NCI-H460 (cell line): ENCODE results near the gene UNC119. TPM values are rescaled to one million over a fixed set of nuclear protein-coding genes. Genes with fewer than 3 reads are reported as not detected.
"Not testable (repeated sequence)": the region's sequence is repeated elsewhere in the genome, so short reads cannot be mapped to it uniquely, and the experiment has no call there.

ENCODE experiments used
- DNase-seq: peaks from one replicate; pipeline ENCODE4 v3.0.0-alpha.2; 2016; ENCODE audit warnings: low read depth; ENCODE audit errors: extremely low read depth
- total RNA-seq: library from RNA; depleted of rRNA; stranded (reverse); fragments of >200 nt; shearing (Covaris generic); gene quantifications from 2 replicates; pipeline ENCODE4 v1.2.3, GENCODE V29; 2014

The UNC119 gene
- total RNA-seq, 1 experiment from 2014 or later: 23.6 TPM

DNA sequence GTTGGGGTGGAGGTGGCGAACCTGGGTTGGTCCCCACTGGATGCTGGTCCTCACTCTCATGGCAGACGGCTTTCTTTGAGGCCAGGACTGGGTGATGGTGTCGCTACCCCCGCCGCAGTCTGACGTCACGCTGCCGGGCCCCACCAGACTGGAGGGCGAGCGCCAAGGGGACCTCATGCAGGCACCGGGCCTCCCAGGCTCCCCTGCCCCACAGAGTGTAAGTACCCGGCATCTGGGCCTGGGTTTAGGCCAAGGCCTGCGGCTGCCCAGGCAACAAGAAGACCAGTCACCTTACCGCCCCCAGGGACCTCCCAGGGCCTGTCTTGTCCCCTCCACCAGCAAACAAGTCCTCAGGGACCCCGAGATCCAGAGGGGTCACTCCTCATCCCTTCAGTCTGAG is 28.5 kb downstream of the UNC119 start:
- DNase-seq: no peak

- DNase-seq: no peak
Measured at GRCh38 chr17:28523186-28523585, 29.2 kb downstream of the UNC119 start.

DNA sequence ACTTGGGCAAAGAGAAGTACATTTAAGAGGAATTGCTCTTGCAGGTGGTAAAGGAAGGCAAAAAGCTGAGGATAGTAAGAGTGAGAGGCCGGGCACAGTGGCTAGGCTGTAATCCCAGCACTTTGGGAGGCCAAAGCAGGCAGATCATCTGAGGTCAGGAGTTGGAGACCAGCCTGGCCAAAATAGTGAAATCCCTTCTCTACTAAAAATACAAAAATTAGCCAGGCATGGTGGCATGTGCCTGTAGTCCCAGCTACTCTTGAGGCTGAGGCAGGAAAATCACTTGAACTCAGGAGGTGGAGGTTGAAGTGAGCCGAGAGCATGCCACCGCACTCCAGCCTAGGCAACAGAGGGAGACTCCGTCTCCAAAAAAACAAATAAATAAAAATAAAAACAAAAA is 30.1 kb downstream of the UNC119 start:
- DNase-seq: not testable (repeated sequence)

DNA sequence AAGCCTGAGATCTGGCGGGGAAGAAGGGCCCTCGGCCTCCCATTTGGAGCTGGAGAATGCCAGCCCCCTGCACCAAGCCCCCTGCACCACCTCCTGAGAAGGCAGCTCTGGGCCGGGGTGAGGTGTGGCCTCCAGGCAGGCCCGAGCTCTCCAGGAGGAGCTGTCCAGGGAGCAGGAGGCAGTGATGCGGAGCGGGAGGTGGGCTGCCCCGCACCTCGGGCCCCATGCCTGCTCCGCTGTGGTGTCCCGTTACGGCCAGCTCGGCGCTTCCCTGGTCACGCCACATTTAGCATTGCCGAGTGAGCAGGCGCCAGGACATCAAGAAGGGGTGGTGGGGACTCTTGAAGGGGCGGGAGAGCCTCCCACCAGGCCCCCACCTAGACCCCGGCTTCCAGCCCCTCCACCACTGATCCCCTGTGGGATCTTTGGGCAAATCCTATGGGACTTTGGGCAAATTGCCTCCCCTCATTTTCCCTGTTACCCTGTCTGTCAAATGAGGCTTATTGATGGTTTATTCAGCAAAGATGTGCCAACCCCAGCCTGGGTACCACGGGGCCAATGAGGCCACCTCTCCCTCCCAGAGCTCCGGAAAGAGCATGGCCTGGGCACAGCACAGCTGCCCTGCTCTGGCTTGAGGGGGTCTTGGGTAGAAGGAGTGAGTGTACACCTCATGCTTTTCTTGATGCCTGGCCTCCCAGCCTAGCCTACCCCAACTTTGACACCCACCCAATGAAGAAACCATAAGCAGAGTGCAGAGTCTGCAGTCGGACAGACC is 30.9 kb downstream of the UNC119 start:
- no peak for DNase-seq

DNA sequence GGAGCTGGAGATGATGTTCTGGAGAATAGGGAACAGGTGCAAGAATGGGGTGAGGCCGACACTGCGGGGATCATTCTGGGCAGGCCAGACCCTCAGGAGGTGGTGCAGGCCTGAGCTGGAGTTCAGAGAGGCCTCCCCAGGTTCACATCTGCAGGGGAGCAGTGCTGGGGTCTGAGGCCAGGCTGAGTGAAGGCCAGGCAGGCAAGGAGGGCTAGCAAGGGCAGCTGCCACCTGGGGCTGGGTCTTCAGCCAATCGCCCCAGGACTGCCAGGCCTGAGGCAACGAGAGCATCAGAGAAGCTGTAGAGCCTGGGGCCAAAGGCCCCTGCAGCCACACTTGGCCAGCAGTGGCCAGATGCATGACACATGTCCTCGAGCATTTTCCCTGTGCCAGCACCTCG is 31.7 kb downstream of the UNC119 start:
- DNase-seq: no peak

GRCh38 chr17:28519236-28519635 is 33.2 kb downstream of the UNC119 start:
- DNase-seq: no peak

DNA sequence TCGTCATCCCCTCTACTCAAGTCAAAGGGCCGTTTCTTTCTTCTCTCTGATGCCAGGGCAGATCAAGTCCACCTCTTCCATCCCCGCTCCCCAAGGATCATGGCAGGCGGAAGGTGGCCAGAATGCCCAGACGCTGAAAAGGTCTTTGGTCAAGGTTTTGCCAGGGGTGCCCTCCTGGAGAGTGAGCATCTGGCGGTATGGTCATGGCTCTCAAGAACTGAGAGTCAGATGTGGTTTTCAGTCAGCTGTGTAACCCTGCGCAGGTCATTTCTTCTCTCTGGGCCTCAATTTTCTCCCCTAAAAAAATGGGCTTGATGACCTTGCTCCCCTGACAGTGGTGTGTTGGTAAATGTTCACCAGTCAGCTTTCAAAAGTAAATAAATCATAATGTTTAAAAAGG is 33.8 kb downstream of the UNC119 start:
- no peak for DNase-seq

- no peak for DNase-seq
Measured at GRCh38 chr17:28518132-28518531, 34.3 kb downstream of the UNC119 start.

GRCh38 chr17:28515518-28515917 is 36.9 kb downstream of the UNC119 start:
- DNase-seq: no peak

GRCh38 chr17:28514561-28515002 is 37.8 kb downstream of the UNC119 start:
- DNase-seq: no peak

GRCh38 chr17:28513476-28513875 is 38.9 kb downstream of the UNC119 start:
- no peak for DNase-seq

- DNase-seq: no peak
Measured at GRCh38 chr17:28511858-28512461, 40.5 kb downstream of the UNC119 start.

- no peak for DNase-seq
Measured at GRCh38 chr17:28509789-28510188, 42.6 kb downstream of the UNC119 start.

DNA sequence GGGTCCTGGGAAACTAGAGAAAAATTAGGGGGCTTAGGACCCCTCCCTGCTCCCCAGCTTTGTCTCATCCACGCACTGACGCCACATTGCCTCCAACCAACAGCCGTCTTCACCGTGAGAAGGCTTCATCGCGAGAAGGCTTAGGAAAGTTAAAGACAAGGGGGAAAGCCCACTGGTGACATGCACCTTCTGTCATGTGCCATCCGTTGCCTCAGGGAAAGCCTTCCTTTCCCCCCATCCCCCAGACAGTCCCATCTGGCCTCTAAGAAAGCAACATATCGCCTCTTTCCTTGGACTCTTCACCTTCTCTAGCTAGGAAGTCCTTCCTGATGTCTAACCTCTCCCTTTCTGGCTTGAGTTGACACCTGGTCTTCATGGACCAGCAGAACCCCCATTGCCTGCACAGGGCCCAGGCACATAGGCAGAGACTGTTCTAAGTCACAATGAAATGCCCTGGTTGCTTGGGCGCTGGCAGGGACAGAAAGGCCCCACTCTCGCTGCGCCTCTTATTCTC is 44.2 kb downstream of the UNC119 start:
- DNase-seq: no peak

- DNase-seq: no peak
Measured at GRCh38 chr17:28507567-28508203, 44.7 kb downstream of the UNC119 start.

GRCh38 chr17:28506763-28507487 is 45.5 kb downstream of the UNC119 start:
- DNase-seq: no peak

DNA sequence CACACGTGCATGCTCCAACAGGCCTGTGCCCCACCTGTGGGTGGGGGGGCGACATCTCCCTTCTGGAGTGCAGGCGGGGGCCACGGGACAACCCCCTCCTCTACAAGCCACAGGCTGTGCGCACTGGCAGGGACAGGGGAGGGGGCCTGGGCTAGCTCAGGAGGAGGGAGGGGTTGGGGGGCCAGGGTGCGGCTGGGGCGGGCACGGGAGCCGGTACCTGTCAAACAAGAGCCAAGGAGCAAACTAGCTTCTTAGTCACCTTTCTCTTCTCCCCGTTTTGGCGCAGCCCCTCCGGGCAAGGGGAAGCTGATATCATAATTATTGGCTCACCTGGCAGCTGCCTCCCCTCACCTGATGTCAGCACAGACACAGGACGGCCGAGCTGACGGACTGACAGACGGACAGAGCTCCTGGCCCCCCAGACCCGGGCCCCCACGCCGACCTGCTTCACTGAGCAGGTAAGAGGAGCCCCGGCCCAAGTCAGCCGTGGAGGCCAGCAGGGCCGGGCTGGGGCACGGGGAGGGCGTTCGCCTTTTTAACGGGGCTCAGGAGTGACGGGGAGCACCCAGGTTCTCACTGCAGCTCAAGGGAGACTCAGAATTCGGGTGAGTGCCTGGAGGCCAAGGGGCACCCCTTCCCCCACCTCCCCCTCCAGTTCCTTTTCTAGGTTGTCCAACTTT is 46.3 kb downstream of the UNC119 start, which contains the start of gene FOXN1:
Gene FOXN1, plus strand, starts transcription at position 363 of the 680 bp plus-strand sequence. CDS start 17,622 bp downstream, outside the sequence.
- DNase-seq: no peak

GRCh38 chr17:28503420-28503819 is 49.0 kb downstream of the UNC119 start:
- DNase-seq: no peak

GRCh38 chr17:28501421-28502284 is 50.8 kb downstream of the UNC119 start:
- no peak for DNase-seq
